CD8-positive, alpha-beta memory T cell (primary cell): ENCODE data around the gene CAV1. TPM values are rescaled to one million over a fixed set of nuclear protein-coding genes. Genes with fewer than 3 reads are reported as not detected.

Source experiments
- CTCF ChIA-PET: fragments of 350-600 bp; sonication (Branson Sonifier 250); formaldehyde crosslinking; loops from one replicate; lab custom pipeline; 2021; ENCODE audit warnings: antibody characterized with exemption; lab: Charles Lee
- POLR2A ChIA-PET: fragments of 350-600 bp; sonication (Branson Sonifier 250); formaldehyde crosslinking; loops from one replicate; lab custom pipeline; 2021; ENCODE audit warnings: antibody characterized with exemption; lab: Charles Lee
- DNase-seq, 5 donors: peaks; one replicate each; pipeline versions ENCODE4 v3.0.0 to v3.0.0-alpha.2; 2020 to 2022; ENCODE audit warnings: mixed read lengths in 1 of 5
- H3K27ac ChIP-seq: one replicate; pipeline ENCODE4 v1.7.0; 2013; ENCODE audit warnings: low read depth, mild to moderate bottlenecking, low read length, moderate library complexity
- H3K27me3 ChIP-seq: 2 replicates; pipeline ENCODE4 v1.7.0; 2013; ENCODE audit warnings: low read length, mild to moderate bottlenecking; ENCODE audit not compliant: insufficient read depth, poor library complexity, severe bottlenecking
- H3K36me3 ChIP-seq: 2 replicates; pipeline ENCODE4 v1.7.0; 2013; ENCODE audit warnings: mild to moderate bottlenecking, low read length, moderate library complexity; ENCODE audit not compliant: insufficient read depth
- H3K4me1 ChIP-seq: 2 replicates; pipeline ENCODE4 v1.7.0; 2013; ENCODE audit warnings: mild to moderate bottlenecking, low read length, moderate library complexity; ENCODE audit not compliant: insufficient read depth
- H3K4me3 ChIP-seq: 2 replicates; pipeline ENCODE4 v1.7.0; 2013; ENCODE audit warnings: mild to moderate bottlenecking, low read length
- H3K9me3 ChIP-seq: 2 replicates; pipeline ENCODE4 v1.7.0; 2013; ENCODE audit warnings: mild to moderate bottlenecking, low read length
- H3K27ac Mint-ChIP-seq, 8 donors: one replicate each; pipeline ENCODE4 v1.8.0; 2020 to 2021; ENCODE audit warnings: mixed read lengths in 8 of 8, mild to moderate bottlenecking in 6 of 8, inconsistent platforms in 3 of 8, moderate library complexity in 3 of 8
- H3K27me3 Mint-ChIP-seq, 2 donors: one replicate each; pipeline ENCODE4 v1.8.0; 2020 to 2021; ENCODE audit warnings: mixed read lengths in 2 of 2, mild to moderate bottlenecking in 1 of 2, moderate library complexity in 1 of 2
- H3K36me3 Mint-ChIP-seq, 3 donors: one replicate each; pipeline ENCODE4 v1.8.0; 2020 to 2021; ENCODE audit warnings: mixed read lengths in 3 of 3, inconsistent platforms in 1 of 3, mild to moderate bottlenecking in 1 of 3
- H3K4me1 Mint-ChIP-seq, 3 donors: one replicate each; pipeline ENCODE4 v1.8.0; 2020 to 2021; ENCODE audit warnings: mixed read lengths in 3 of 3, inconsistent platforms in 1 of 3, mild to moderate bottlenecking in 1 of 3
- H3K4me3 Mint-ChIP-seq, 7 donors: one replicate each; pipeline ENCODE4 v1.8.0; 2020 to 2021; ENCODE audit warnings: mixed read lengths in 7 of 7, mild to moderate bottlenecking in 6 of 7, moderate library complexity in 4 of 7, inconsistent platforms in 2 of 7
- H3K9me3 Mint-ChIP-seq, 5 donors: one replicate each; pipeline ENCODE4 v1.8.0; 2020 to 2022; ENCODE audit warnings: mixed read lengths in 5 of 5, mild to moderate bottlenecking in 3 of 5, moderate library complexity in 2 of 5, inconsistent platforms in 1 of 5
- polyA plus RNA-seq: library from polyadenylated mRNA; unstranded; fragments of 300-500 nt; fragmentation: Illumina TruSeq; gene quantifications from one replicate; pipeline ENCODE4 v1.2.3, GENCODE V29; 2021
- total RNA-seq, 2 experiments: library from RNA; stranded (reverse); gene quantifications; one replicate each; pipeline ENCODE4 v1.2.3, GENCODE V29; 2021

CAV1 gene
- total and polyA plus RNA-seq, 3 experiments from 2014 or later: 2.3 to 2.5 TPM; not detected in 1

DNA sequence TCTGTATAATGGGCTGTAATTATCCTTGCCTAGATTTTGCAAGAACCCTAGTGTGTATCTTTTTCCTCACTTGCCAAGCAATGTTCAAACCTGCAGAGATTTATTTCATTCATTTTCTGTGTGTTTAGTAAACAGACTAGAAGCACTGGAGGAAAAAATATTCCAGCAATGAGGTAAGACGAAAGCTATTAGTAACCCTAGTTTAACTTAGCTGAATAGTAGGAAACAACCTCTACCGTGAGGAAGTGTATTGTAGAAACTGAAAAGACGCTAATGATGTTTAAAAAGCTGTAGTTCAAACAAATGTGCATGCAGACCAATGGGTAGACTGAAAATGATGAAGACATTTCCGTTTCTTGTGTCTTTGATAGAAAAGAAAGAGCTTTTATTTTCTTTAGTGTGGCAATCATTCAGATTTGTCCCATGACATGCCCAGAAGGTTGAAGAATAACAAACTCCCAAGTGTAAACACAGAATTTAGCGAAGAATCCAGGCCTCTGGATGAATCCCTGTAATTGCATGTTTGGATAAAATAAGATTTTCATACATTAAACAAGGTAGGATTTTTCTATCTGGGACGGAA is 20.7 kb downstream of the CAV1 start:
- no peak overlapping the region for H3K27ac ChIP-seq
- no peak for DNase-seq
- peaks cover 2 to 27% of the 10 kb centered on the region in 2 donors for H3K27me3 Mint-ChIP-seq
- H3K27ac Mint-ChIP-seq: no peak overlapping the region
- no peak overlapping the region for H3K4me3 Mint-ChIP-seq
- H3K4me1 ChIP-seq: no peaks in the 10 kb centered on the region
- H3K36me3 ChIP-seq: no peaks in the 10 kb centered on the region
- POLR2A ChIA-PET: no interaction called here
- H3K9me3 ChIP-seq: no peaks in the 10 kb centered on the region
- CTCF ChIA-PET: no interaction called here
- no peaks in the 10 kb centered on the region for H3K27me3 ChIP-seq
- no peak overlapping the region for H3K4me3 ChIP-seq
- H3K9me3 Mint-ChIP-seq: no peaks in the 10 kb centered on the region
- H3K36me3 Mint-ChIP-seq: no peaks in the 10 kb centered on the region
- H3K4me1 Mint-ChIP-seq: no peaks in the 10 kb centered on the region

DNA sequence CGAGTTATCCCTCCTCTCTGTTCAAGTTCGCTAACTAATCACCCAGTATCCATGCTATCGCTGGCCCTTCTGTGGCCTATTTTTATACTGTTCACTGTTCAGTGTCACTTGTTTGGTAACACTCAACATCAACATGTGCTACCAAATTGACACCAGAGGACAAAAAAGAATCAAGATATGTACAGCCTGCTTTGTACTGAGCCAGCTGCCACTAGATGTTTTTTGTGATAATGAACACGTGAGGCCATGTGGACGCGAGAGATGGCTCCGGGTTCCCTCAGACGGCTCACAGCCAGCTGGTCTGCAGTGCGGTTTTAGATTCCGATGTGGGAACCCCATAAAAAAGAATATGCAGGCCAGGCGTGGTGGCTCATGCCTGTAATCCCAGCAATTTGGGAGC is 21.2 kb downstream of the CAV1 start:
- POLR2A ChIA-PET: no interaction called here
- Histone ChIP-seq H3K27me3 (no peaks in the 10 kb centered on the region), H3K27ac (no peak overlapping the region), H3K4me1 (no peaks in the 10 kb centered on the region), H3K36me3 (no peaks in the 10 kb centered on the region), H3K4me3 (no peak overlapping the region), H3K9me3 (no peaks in the 10 kb centered on the region)
- Mint-ChIP-seq H3K36me3 (no peaks in the 10 kb centered on the region), H3K9me3 (no peaks in the 10 kb centered on the region), H3K27ac (no peak overlapping the region), H3K4me3 (no peak overlapping the region), H3K27me3 (peaks cover 2 to 22% of the 10 kb centered on the region in 2 donors), H3K4me1 (no peaks in the 10 kb centered on the region)
- CTCF ChIA-PET: interaction anchor here (1.1 kb wide), 1 partner anchor 21 kb away, joined by 3 read pairs; no protein-coding TSS in a partner anchor
- DNase-seq: no peak

DNA sequence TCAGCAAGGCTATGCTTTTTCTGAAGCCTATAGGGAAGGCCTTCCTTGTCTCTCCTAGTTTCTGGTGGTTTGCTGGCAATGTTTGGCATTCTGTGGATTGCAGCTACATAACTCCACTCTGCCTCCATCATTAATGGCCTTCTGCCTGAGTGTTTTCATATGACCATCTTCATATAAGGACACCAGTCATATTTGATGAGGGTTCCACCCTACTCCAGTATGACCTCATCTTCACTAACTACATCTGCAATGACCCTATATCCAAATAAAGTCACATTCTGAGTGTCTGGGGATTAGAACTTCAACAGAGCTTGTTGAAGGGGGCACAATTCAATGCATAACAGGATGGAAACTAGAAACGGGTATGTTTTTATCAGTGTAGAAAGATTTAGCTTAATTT is 22.1 kb downstream of the CAV1 start:
- no peaks in the 10 kb centered on the region for H3K36me3 Mint-ChIP-seq
- H3K27me3 ChIP-seq: no peaks in the 10 kb centered on the region

DNA sequence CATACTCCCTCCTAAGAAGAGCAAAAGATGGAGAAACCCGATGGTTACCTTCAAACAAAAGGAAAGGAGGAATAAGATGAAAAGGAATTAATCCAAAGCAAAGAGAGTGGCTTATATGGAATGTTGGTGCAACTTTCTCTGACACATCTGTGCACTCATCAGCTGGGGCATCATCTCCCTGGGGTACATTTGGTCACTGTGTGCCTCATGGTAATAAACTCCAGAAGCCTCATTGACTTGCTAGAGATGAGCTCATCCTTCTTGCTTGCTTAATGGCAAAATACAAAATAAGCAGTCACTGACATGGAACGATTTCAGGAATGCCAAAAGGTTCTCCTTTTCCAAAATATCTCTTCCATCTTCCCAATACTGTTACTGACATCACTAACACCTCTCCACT is 22.5 kb downstream of the CAV1 start:
- ChIA-PET CTCF (interaction anchor here (1.1 kb wide), 1 partner anchor 22 kb away, joined by 3 read pairs; no protein-coding TSS in a partner anchor), POLR2A (no interaction called here)
- Mint-ChIP-seq H3K9me3 (no peaks in the 10 kb centered on the region), H3K36me3 (no peaks in the 10 kb centered on the region), H3K4me1 (no peaks in the 10 kb centered on the region), H3K27ac (no peak overlapping the region), H3K27me3 (peaks cover 2 to 21% of the 10 kb centered on the region in 2 donors), H3K4me3 (no peak overlapping the region)
- no peaks in the 10 kb centered on the region for H3K9me3 ChIP-seq
- DNase-seq: no peak
- H3K36me3 ChIP-seq: no peaks in the 10 kb centered on the region
- H3K27ac ChIP-seq: no peak overlapping the region
- no peaks in the 10 kb centered on the region for H3K4me1 ChIP-seq
- H3K4me3 ChIP-seq: no peak overlapping the region
- no peaks in the 10 kb centered on the region for H3K27me3 ChIP-seq

More for the DNA sequence above, 22.1 kb downstream of the CAV1 start:
- H3K9me3 Mint-ChIP-seq: no peaks in the 10 kb centered on the region
- H3K4me1 Mint-ChIP-seq: no peaks in the 10 kb centered on the region
- peaks cover 2 to 21% of the 10 kb centered on the region in 2 donors for H3K27me3 Mint-ChIP-seq
- no peaks in the 10 kb centered on the region for H3K9me3 ChIP-seq
- H3K4me3 ChIP-seq: no peak overlapping the region
- no peaks in the 10 kb centered on the region for H3K4me1 ChIP-seq
- H3K27ac Mint-ChIP-seq: no peak overlapping the region
- CTCF ChIA-PET: interaction anchor here (1.1 kb wide), 1 partner anchor 21 kb away, joined by 3 read pairs; no protein-coding TSS in a partner anchor
- no peak overlapping the region for H3K27ac ChIP-seq
- POLR2A ChIA-PET: no interaction called here
- DNase-seq: no peak
- no peaks in the 10 kb centered on the region for H3K36me3 ChIP-seq
- H3K4me3 Mint-ChIP-seq: no peak overlapping the region

DNA sequence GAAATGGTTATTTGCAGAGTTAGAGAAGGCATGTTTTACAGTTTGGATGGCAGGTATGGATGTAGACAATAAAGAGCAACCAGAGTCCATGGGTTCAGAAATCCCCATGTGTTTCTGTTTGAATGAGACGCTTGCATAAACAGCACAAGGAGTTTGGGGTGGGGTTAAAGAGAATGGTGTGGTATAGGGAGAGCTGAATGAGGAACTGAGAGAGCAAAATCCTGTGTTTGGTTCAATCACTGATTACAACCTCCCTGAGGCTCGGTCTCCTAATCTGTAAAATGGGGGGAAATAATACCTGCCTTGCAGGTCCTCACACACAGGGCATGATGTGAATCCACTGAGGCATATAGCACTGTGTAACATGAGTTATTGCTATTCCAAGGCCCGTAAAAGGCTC is 23.7 kb downstream of the CAV1 start:
- Histone ChIP-seq H3K27me3 (no peaks in the 10 kb centered on the region), H3K4me3 (no peak overlapping the region), H3K36me3 (no peaks in the 10 kb centered on the region), H3K9me3 (no peaks in the 10 kb centered on the region), H3K4me1 (no peaks in the 10 kb centered on the region), H3K27ac (no peak overlapping the region)
- H3K4me3 Mint-ChIP-seq: no peak overlapping the region
- peaks cover 3 to 22% of the 10 kb centered on the region in 2 donors for H3K27me3 Mint-ChIP-seq
- ChIA-PET POLR2A (no interaction called here), CTCF (no interaction called here)
- DNase-seq: no peak
- no peak overlapping the region for H3K27ac Mint-ChIP-seq
- no peaks in the 10 kb centered on the region for H3K36me3 Mint-ChIP-seq
- no peaks in the 10 kb centered on the region for H3K4me1 Mint-ChIP-seq
- H3K9me3 Mint-ChIP-seq: no peaks in the 10 kb centered on the region

DNA sequence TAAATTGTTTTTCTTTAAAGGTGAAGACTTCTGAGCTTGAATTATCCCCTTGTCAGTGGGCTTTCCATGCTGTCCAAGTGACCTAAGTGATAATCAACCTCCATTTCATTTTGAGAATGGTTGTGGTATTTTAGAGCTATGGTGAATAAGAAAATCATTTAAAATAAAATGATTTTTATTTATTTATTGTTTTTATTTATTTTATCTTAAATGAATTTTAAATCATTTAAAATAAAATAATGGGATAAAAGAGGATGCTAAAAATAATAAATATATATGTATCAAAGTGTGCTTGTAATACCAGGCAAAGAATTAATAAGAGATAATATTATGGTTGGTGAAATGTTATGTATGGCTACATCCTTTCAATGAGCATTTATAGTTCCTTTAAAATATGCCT is 24.5 kb downstream of the CAV1 start:
- H3K36me3 ChIP-seq: no peaks in the 10 kb centered on the region
- H3K27me3 Mint-ChIP-seq: peaks cover 6 to 27% of the 10 kb centered on the region in 2 donors
- POLR2A ChIA-PET: no interaction called here
- H3K36me3 Mint-ChIP-seq: no peaks in the 10 kb centered on the region
- H3K4me3 Mint-ChIP-seq: no peak overlapping the region
- H3K27ac Mint-ChIP-seq: no peak overlapping the region
- H3K27me3 ChIP-seq: no peaks in the 10 kb centered on the region
- DNase-seq: no peak
- no peaks in the 10 kb centered on the region for H3K9me3 ChIP-seq
- no peak overlapping the region for H3K4me3 ChIP-seq
- no peaks in the 10 kb centered on the region for H3K4me1 ChIP-seq
- CTCF ChIA-PET: no interaction called here
- H3K27ac ChIP-seq: no peak overlapping the region
- H3K4me1 Mint-ChIP-seq: no peaks in the 10 kb centered on the region
- no peaks in the 10 kb centered on the region for H3K9me3 Mint-ChIP-seq

DNA sequence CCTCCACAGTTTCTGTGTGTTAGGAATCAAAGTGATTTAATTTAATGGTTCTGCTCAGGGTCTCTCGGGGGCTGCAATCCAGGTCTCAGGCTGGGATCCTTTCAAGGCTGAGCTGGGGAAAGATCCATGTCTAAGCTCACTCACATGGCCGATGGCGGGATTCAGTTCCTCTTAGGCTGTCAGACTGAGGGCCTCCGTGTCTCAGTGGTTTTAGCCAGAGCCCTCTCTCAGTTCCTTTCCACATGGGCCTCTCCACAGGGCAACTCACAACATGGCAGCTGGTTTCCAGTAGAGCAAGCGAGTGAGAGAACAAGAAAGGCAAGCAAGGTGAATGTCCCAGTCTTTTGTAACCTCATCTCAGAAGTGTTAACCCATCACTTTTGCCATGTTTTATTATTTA is 26.9 kb downstream of the CAV1 start:
- Histone ChIP-seq H3K27me3 (no peaks in the 10 kb centered on the region), H3K4me3 (no peak overlapping the region), H3K27ac (no peak overlapping the region), H3K4me1 (no peaks in the 10 kb centered on the region), H3K36me3 (no peaks in the 10 kb centered on the region), H3K9me3 (no peaks in the 10 kb centered on the region)
- Mint-ChIP-seq H3K27ac (no peak overlapping the region), H3K36me3 (no peaks in the 10 kb centered on the region), H3K27me3 (peaks cover 6 to 27% of the 10 kb centered on the region in 2 donors), H3K4me1 (no peaks in the 10 kb centered on the region), H3K4me3 (no peak overlapping the region), H3K9me3 (no peaks in the 10 kb centered on the region)
- no peak for DNase-seq
- ChIA-PET POLR2A (no interaction called here), CTCF (interaction anchor here (0.8 to 0.9 kb wide), 2 partner anchors 25 to 40 kb away, joined by 3 read pairs; no protein-coding TSS in a partner anchor)

DNA sequence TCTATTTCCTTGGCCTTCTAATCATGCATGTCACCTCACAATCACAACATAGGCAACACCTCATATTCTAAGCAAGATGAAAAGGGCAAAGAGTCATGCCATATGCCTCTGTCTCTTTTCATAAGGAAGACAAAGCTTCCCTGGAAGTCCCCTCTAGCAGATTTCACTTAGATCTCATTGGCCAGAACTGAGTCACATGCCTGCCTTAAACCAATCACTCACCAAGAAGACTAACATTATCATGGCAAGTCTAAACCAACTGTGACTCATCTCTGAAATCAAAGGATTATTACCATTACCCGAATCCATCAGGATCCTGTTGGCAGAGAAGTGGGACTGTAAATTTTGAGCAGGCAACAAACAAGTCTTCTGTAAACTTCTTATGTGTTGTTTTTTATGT is 27.8 kb downstream of the CAV1 start:
- no peaks in the 10 kb centered on the region for H3K36me3 ChIP-seq
- POLR2A ChIA-PET: no interaction called here
- H3K4me1 Mint-ChIP-seq: no peaks in the 10 kb centered on the region
- CTCF ChIA-PET: no interaction called here
- no peak for DNase-seq
- no peak overlapping the region for H3K27ac ChIP-seq
- no peaks in the 10 kb centered on the region for H3K9me3 Mint-ChIP-seq
- H3K27ac Mint-ChIP-seq: no peak overlapping the region
- H3K4me3 Mint-ChIP-seq: no peak overlapping the region
- H3K9me3 ChIP-seq: no peaks in the 10 kb centered on the region
- no peaks in the 10 kb centered on the region for H3K4me1 ChIP-seq
- H3K27me3 Mint-ChIP-seq: peaks cover 4 to 31% of the 10 kb centered on the region in 2 donors
- H3K27me3 ChIP-seq: no peaks in the 10 kb centered on the region
- H3K4me3 ChIP-seq: no peak overlapping the region
- no peaks in the 10 kb centered on the region for H3K36me3 Mint-ChIP-seq
